LoVo (cell line): ENCODE results near the gene KRT24.
"Not testable (repeated sequence)": the region's sequence is repeated elsewhere in the genome, so short reads cannot be mapped to it uniquely, and the experiment has no call there.

ENCODE experiments used
- DNase-seq: peaks from one replicate; pipeline ENCODE4 v3.0.0-alpha.2; 2016; ENCODE audit warnings: low spot score

The KRT24 gene

DNA sequence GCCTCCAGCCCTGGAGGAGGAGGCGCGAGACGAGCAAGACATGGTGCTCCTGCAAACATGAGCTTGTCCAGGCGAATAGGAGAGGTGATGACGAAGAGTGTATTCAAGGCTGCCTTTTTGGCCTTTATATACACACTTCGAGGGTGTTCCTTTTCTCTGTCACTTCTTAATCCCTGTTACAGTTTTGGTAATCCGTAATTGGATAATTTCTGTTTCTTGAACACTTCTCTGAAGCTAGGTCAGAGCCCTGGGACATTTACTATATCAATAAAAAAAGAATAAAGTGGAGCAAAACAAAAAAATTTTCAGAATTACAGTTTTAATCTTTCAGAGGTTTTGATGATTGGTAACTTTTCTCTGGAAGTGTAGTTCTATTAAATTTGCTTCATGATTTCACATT lies at the start of gene KRT24:
KRT24 (minus strand) TSS at position 101 of the 400 bp plus-strand sequence; CDS start at position 42, 59 bp downstream.
- DNase-seq = no peak

- no peak for DNase-seq
Measured at GRCh38 chr17:40751065-40751464, 47.5 kb upstream of the KRT24 start.

GRCh38 chr17:40750391-40750790 lies 46.8 kb upstream of the KRT24 start:
- no peak for DNase-seq

DNA sequence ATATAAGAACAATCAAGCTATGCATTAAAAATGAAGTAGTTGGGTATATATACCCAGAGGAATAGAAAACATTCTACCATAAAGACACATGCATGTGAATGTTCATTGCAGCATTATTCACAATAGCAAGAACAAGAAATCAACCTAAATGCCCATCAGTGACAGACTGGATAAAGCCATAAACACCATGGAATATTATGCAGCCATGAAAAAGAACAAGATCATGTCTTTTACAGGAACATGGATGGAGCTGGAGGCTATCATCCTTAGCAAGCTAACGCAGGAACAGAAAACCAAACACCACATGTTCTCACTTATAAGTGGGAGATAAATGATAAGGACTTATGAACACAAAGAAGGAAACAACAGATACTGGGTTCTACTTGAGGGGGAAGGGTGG lies 45.1 kb upstream of the KRT24 start:
- not testable (repeated sequence) for DNase-seq

DNA sequence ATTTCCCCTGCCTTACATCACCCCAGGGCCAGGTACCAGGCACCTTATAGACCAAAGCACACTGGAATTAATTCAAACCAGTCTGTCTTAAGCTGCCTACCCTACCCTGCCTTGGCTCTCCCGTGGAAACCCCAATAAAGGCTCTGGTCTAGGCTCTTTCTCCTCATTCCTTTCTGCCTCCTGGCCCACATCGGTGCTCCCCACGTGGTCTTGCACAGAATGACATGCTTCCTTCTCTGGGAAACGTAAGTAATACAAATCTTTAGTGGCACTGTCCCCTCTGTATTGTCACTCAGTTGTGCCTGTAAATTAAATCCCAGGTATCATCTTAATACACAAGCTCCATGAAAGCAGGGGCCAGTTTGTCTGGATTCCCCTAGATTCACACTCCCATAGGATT lies 35.0 kb upstream of the KRT24 start:
- no peak for DNase-seq

- no peak for DNase-seq
Measured at GRCh38 chr17:40735016-40735415, 31.5 kb upstream of the KRT24 start.

DNA sequence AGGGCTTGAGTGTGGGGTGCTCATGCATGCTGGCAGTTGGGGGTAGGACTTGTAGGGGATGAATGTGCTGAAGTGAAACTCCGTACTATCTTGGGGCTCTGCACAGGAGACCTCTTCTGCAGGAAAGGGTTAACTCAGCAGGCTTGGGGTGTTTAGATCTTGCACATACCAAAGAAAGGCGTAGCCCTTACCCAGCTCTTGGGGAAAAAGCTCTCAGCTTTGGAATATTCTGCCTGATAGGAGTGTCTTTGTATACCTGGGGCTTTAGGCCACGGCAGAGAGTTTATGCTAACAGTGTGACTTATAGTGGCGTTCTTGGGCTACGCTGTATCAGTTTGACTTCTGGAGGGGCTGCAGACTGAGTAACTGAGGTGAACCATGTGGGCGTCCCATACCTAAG lies 30.5 kb upstream of the KRT24 start:
- DNase-seq = no peak

GRCh38 chr17:40730970-40731369 lies 27.4 kb upstream of the KRT24 start:
- no peak for DNase-seq

DNA sequence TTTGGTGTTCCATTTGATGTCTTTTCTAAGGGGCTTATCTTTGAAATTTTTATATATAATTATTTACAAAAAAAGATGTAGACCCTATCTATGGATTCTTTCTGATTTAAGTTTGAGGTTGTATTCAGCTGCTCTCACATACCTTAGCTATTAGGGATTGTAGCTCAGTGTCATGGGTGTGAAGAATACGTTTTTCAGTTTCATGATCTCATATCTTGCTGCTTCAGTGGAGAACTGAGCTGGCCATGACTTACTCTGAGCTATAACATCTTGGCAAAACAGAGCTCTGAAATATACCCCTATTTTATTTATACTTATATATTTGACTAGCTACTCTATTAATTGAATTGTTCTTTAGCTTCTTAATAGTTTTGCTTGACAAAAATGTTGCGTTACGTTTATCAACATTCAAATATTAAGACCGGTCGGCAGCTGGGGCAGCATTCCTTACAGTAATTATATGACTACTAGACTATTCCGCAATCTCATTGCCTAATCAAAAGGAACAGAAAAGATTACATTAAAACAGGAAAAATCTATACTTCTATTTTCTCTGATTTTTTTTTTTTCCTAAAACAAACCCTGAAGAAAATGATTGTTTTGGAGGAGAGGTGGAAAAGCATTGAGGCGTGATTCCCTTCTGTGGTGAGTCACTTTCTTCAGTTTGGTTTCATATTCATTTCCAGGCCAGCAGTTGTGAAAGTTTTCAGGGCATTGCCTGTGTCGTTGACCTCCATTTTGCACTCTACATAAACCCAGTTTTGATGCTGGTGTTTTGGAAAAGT lies 24.1 kb upstream of the KRT24 start:
- no peak for DNase-seq

DNA sequence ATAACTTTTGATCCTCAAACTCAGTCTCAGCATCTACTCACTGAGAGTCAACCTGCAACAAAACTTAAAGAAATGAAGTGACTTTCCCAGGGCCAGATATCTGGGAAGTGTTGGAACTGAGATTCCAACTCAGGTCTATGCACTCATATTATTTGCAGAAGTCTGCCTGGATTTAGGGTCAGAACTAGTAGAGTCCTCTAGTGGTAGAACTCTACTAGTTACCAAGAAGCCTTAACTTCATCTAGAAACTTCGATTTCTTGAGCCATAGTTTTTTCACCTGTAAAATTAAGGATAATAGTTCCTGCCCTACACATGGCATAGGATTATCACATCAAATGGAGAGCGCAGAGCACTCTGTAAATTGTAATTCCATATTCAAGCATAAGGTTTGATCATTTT lies 23.4 kb upstream of the KRT24 start:
- DNase-seq = no peak

DNA sequence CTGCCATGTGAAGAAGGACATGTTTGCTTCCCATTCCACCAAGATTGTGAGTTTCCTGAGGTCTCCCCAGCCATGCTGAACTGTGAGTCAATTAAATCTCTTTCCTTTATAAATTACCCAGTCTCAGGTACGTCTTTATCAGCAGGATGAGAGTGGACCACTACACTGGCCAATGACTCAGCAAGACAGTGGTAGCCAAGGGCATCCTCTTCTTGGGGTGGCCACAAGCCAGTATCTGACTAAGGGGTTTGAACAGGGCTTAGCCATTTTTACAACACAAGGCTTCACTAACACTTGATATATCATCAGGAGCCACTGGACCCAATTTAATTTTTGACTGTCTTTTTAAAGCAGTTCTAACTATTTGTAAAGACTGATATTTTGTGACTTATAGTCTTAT lies 21.1 kb upstream of the KRT24 start:
- DNase-seq = no peak

GRCh38 chr17:40722241-40722640 lies 18.7 kb upstream of the KRT24 start:
- DNase-seq = no peak

- DNase-seq = no peak
Measured at GRCh38 chr17:40720899-40721298, 17.3 kb upstream of the KRT24 start.

GRCh38 chr17:40718930-40719329 lies 15.4 kb upstream of the KRT24 start:
- DNase-seq = no peak

DNA sequence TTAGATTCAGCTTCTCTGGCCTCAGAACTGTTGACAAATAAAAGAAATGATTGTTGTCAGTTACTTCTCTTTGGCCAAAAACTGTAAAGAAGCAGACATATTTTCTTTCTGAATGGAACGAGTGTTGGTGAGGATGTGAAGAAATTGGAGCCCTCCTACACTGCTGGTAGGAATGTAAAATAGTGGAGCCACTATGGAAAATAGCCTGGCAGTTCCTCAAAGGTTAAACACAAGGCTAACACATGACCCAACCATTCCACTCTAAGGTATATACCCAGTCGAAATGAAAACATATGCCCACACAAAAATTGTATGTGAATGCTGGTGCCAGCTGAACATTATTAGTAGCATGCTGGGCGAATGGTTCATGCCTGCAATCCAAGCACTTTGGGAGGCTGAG lies 14.2 kb upstream of the KRT24 start:
- no peak for DNase-seq

- DNase-seq = no peak
Measured at GRCh38 chr17:40714473-40714872, 10.9 kb upstream of the KRT24 start.

- DNase-seq = peak; percentile 19
Measured at GRCh38 chr17:40707745-40708144, 4.2 kb upstream of the KRT24 start.

DNA sequence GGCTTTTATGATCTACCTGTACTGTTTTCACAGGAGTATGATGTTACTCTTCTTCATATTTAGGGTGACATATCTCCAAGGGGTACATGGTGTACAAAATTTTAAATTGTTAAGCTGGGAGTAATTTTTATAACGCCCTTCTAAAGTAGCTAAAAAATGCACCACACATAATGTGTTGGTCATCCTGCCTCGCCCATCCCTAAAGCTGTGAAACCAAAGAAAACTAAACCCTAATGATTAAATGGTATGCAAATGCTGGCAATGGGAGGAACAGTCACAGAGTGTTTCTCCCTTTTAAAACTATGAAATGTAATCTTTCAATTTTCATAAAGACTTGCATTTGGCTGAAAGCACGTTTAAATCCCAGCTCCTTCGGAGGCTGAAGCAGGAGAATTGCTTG lies 2.0 kb upstream of the KRT24 start:
- DNase-seq = no peak

- no peak for DNase-seq
Measured at GRCh38 chr17:40702271-40702670, 1.3 kb downstream of the KRT24 start.

DNA sequence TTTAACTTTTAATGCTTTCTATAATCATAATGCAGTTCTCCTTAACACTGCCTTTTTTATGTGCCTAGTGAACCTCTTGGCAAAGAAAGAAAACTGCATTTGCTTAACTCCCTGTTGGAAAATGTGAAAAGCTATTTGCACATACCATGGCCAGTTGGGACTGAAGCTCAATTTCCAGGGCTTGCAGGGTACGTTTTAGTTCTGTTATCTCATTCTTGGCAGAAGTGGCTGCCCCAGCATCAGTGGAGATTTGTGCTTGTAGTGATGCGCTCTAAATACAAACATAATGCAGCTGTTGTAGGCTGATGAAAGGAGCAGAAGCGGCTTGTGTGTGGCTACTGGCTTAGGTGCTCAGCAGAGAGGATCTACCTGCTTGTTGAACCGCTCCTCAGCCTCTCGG lies 3.7 kb downstream of the KRT24 start:
- DNase-seq = no peak

- no peak for DNase-seq
Measured at GRCh38 chr17:40699371-40699770, 4.2 kb downstream of the KRT24 start.

GRCh38 chr17:40697297-40697696 lies 6.3 kb downstream of the KRT24 start:
- DNase-seq = no peak

GRCh38 chr17:40696651-40697072 lies 6.9 kb downstream of the KRT24 start:
- DNase-seq = no peak

DNA sequence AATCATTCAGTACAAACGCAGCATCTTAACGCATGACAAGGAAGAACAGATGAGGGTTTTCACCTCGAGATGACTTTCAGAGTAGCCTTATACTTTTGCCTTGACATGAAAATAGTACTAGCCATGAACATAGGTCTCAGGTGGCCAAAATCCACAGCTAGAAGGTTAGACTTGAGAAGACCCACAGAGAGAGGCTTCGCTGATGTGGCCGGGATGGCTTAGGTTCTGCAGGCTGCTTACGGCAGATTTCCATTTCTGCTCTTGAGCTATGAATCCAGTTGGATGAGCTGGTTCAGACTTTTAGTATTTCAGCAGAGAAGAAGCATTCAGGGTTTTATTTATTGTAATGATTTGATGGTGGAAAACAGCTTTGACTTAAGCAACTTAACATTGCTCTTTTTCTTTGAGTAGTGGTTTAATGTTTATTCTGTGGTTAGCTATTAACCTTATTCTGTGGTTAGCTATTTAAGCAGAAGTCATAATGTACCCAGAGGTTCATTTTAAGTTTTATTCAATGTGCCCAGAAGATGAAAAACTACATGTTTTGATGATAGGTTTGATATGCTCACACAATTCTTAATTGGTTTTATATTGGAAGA lies 7.6 kb downstream of the KRT24 start:
- DNase-seq = no peak
